Measurements from ENCODE around the gene CDK18. TPM values are rescaled to one million over a fixed set of nuclear protein-coding genes. Genes with fewer than 3 reads are reported as not detected.

Gene CDK18
- total RNA-seq, 1 donor from 2014 or later = 0.18 TPM

- DNase-seq (ENCODE audit: extremely low read depth, low read depth, low spot score) = no peak
Measured at GRCh38 chr1:205520709-205521108, 16.2 kb downstream of the CDK18 start.

GRCh38 chr1:205521686-205522085, 17.2 kb downstream of the CDK18 start:
- DNase-seq (ENCODE audit: extremely low read depth, low read depth, low spot score) = no peak

- DNase-seq (ENCODE audit: extremely low read depth, low read depth, low spot score) = no peak
Measured at GRCh38 chr1:205522692-205523091, 18.2 kb downstream of the CDK18 start.

- DNase-seq (ENCODE audit: extremely low read depth, low read depth, low spot score) = no peak
Measured at GRCh38 chr1:205523261-205523890, 18.9 kb downstream of the CDK18 start.

- DNase-seq (ENCODE audit: extremely low read depth, low read depth, low spot score) = peak; percentile 31
Measured at GRCh38 chr1:205523891-205524793, 19.7 kb downstream of the CDK18 start.

- DNase-seq (ENCODE audit: extremely low read depth, low read depth, low spot score) = no peak
Measured at GRCh38 chr1:205524794-205525101, 20.3 kb downstream of the CDK18 start.

- no peak for DNase-seq (ENCODE audit: extremely low read depth, low read depth, low spot score)
Measured at GRCh38 chr1:205525495-205526285, 21.2 kb downstream of the CDK18 start.

- DNase-seq (ENCODE audit: extremely low read depth, low read depth, low spot score) = no peak
Measured at GRCh38 chr1:205526431-205526830, 22.0 kb downstream of the CDK18 start.

GRCh38 chr1:205527931-205528330, 23.5 kb downstream of the CDK18 start:
- no peak for DNase-seq (ENCODE audit: extremely low read depth, low read depth, low spot score)

- no peak for DNase-seq (ENCODE audit: extremely low read depth, low read depth, low spot score)
Measured at GRCh38 chr1:205528446-205528886, 24.0 kb downstream of the CDK18 start.

GRCh38 chr1:205528887-205529825, 24.7 kb downstream of the CDK18 start:
- DNase-seq (ENCODE audit: extremely low read depth, low read depth, low spot score) = no peak

GRCh38 chr1:205530116-205530515, 25.6 kb downstream of the CDK18 start:
- no peak for DNase-seq (ENCODE audit: extremely low read depth, low read depth, low spot score)

GRCh38 chr1:205531191-205532025, 26.9 kb downstream of the CDK18 start:
- no peak for DNase-seq (ENCODE audit: extremely low read depth, low read depth, low spot score)

- DNase-seq (ENCODE audit: extremely low read depth, low read depth, low spot score) = no peak
Measured at GRCh38 chr1:205532026-205532898, 27.8 kb downstream of the CDK18 start.

GRCh38 chr1:205532996-205533735, 28.7 kb downstream of the CDK18 start:
- no peak for DNase-seq (ENCODE audit: extremely low read depth, low read depth, low spot score)

GRCh38 chr1:205533748-205534443, 29.4 kb downstream of the CDK18 start:
- no peak for DNase-seq (ENCODE audit: extremely low read depth, low read depth, low spot score)

GRCh38 chr1:205534444-205534985, 30.0 kb downstream of the CDK18 start:
- DNase-seq (ENCODE audit: extremely low read depth, low read depth, low spot score) = no peak
